ENCODE measurements around the gene ANGPTL7.

DNA sequence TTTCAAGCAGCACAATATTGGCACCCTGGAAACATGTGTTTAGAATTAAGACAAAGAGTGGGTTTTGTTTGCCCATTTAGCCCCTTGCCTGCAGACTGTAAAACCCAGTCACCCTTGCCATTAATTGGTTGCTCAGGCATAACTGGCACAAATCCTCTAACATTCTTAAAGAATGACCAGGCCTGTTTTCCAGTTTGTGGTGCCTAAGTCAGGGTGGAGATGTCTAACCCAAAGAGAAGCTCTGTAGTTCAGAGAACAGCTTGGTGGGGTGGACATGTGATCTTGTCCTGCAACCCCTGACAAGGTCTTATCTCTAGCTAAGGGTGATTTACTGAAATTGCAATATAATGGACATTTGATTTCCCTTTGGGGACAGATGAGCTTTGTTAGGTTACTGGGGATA lies 8.8 kb upstream of the ANGPTL7 start:
- TF ChIP-seq, protein P1, sequence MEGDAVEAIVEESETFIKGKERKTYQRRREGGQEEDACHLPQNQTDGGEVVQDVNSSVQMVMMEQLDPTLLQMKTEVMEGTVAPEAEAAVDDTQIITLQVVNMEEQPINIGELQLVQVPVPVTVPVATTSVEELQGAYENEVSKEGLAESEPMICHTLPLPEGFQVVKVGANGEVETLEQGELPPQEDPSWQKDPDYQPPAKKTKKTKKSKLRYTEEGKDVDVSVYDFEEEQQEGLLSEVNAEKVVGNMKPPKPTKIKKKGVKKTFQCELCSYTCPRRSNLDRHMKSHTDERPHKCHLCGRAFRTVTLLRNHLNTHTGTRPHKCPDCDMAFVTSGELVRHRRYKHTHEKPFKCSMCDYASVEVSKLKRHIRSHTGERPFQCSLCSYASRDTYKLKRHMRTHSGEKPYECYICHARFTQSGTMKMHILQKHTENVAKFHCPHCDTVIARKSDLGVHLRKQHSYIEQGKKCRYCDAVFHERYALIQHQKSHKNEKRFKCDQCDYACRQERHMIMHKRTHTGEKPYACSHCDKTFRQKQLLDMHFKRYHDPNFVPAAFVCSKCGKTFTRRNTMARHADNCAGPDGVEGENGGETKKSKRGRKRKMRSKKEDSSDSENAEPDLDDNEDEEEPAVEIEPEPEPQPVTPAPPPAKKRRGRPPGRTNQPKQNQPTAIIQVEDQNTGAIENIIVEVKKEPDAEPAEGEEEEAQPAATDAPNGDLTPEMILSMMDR (IDR thresholded peaks at IDR 0.05), result no peak
- TF ChIP-seq POLR2A (IDR thresholded peaks at IDR 0.05) (no peak), POLR2AphosphoS5 (IDR thresholded peaks at IDR 0.05) (no peak), EP300 (IDR thresholded peaks at IDR 0.05) (no peak)

Data from gastroesophageal sphincter (tissue), 3 donors.